ENCODE data around the gene CDX2.

DNA sequence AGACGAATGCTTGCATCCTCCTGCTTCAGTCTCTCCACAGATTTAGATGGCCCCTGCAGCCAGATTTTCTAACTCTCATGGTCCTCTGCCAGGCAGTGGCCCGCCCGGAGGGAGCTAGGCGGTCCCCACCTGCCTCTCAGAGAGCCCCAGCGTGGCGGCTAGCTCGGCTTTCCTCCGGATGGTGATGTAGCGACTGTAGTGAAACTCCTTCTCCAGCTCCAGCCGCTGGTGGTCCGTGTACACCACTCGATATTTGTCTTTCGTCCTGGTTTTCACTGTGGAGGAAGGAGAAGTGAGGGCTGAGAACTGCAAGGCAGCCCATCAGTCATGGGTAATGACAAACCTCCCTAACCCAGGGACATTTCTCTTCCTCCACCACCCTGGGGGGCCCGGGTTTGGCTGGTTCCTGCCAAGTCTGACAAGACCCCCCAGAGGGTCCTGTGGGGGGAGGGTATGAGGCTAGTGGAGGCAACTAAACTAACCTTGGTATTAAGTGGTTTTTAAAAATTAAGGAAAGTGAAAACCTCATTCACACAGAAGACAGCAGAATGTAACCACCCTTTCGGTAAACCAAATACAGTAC is 4.3 kb downstream of the CDX2 start:
- TF ChIP-seq CTCF (IDR thresholded peaks at IDR 0.05; ENCODE audit: insufficient read depth, low read length): no peak
- no peak for TF ChIP-seq POLR2AphosphoS5 (IDR thresholded peaks at IDR 0.05; ENCODE audit: low read depth)
- TF ChIP-seq, protein P1, sequence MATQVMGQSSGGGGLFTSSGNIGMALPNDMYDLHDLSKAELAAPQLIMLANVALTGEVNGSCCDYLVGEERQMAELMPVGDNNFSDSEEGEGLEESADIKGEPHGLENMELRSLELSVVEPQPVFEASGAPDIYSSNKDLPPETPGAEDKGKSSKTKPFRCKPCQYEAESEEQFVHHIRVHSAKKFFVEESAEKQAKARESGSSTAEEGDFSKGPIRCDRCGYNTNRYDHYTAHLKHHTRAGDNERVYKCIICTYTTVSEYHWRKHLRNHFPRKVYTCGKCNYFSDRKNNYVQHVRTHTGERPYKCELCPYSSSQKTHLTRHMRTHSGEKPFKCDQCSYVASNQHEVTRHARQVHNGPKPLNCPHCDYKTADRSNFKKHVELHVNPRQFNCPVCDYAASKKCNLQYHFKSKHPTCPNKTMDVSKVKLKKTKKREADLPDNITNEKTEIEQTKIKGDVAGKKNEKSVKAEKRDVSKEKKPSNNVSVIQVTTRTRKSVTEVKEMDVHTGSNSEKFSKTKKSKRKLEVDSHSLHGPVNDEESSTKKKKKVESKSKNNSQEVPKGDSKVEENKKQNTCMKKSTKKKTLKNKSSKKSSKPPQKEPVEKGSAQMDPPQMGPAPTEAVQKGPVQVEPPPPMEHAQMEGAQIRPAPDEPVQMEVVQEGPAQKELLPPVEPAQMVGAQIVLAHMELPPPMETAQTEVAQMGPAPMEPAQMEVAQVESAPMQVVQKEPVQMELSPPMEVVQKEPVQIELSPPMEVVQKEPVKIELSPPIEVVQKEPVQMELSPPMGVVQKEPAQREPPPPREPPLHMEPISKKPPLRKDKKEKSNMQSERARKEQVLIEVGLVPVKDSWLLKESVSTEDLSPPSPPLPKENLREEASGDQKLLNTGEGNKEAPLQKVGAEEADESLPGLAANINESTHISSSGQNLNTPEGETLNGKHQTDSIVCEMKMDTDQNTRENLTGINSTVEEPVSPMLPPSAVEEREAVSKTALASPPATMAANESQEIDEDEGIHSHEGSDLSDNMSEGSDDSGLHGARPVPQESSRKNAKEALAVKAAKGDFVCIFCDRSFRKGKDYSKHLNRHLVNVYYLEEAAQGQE (IDR thresholded peaks at IDR 0.05; ENCODE audit: insufficient replicate concordance, low read depth): no peak
